Measurements from ENCODE around the gene NCOR2. TPM values are rescaled to one million over a fixed set of nuclear protein-coding genes. Genes with fewer than 3 reads are reported as not detected.

NCOR2 gene
- total and polyA plus RNA-seq, 2 of the 8 experiments (the other 6 are each of a cell fraction or from before 2014, with no cell fraction given): 14.8 to 275 TPM

DNA sequence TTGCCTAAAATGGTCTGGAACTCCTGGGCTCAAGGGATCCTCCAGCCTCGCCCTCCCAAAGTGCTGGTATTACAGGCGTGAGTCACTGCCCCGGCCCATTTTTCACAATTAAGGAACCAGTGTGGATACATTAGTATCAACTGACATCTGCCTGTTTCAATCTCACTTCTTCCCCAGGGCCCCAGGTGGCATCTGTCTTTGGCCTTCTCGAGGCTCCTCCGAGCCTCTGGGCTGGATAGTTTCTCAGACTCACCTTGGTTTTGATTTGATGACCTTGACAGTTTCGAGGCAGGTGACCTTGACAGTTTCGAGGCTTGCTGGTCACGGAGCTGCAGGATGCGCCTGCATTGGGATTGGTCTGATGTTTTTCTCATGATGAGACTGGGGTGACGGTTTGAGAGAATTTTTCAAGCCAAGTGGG lies 41.0 kb upstream of the NCOR2 start (continued):
- TF ChIP-seq RAD21 (IDR thresholded peaks at IDR 0.05 in 1 of 2, conservative IDR thresholded peaks at IDR 0.05 in 1 of 2; ENCODE audit: low read depth in 2 of 2, low read length in 2 of 2): no peak
- TF ChIP-seq KDM4A (IDR thresholded peaks at IDR 0.05; ENCODE audit: low read depth, low read length, severe bottlenecking): no peak
- TF ChIP-seq TCF12 (IDR thresholded peaks at IDR 0.05; ENCODE audit: low read depth, low read length): no peak
- no peak for TF ChIP-seq TEAD4 (IDR thresholded peaks at IDR 0.05; ENCODE audit: low read depth, low read length)
- TF ChIP-seq YY1 (IDR thresholded peaks at IDR 0.05; ENCODE audit: low read depth, low read length): no peak
- TF ChIP-seq RXRA (IDR thresholded peaks at IDR 0.05; ENCODE audit: insufficient read depth, low read depth, low read length): no peak
- no peak for TF ChIP-seq PHF8 (conservative IDR thresholded peaks at IDR 0.05; ENCODE audit: low read depth, low read length)
- no peak for TF ChIP-seq BRCA1 (IDR thresholded peaks at IDR 0.05; ENCODE audit: low read depth, low read length)

Data from H1 (cell line).